ENCODE measurements around the gene MMEL1.

- TF ChIP-seq, protein P1, sequence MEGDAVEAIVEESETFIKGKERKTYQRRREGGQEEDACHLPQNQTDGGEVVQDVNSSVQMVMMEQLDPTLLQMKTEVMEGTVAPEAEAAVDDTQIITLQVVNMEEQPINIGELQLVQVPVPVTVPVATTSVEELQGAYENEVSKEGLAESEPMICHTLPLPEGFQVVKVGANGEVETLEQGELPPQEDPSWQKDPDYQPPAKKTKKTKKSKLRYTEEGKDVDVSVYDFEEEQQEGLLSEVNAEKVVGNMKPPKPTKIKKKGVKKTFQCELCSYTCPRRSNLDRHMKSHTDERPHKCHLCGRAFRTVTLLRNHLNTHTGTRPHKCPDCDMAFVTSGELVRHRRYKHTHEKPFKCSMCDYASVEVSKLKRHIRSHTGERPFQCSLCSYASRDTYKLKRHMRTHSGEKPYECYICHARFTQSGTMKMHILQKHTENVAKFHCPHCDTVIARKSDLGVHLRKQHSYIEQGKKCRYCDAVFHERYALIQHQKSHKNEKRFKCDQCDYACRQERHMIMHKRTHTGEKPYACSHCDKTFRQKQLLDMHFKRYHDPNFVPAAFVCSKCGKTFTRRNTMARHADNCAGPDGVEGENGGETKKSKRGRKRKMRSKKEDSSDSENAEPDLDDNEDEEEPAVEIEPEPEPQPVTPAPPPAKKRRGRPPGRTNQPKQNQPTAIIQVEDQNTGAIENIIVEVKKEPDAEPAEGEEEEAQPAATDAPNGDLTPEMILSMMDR (IDR thresholded peaks at IDR 0.05; ENCODE audit: insufficient read depth, low read length): no peak
- TF ChIP-seq POLR2AphosphoS5 (IDR thresholded peaks at IDR 0.05; ENCODE audit: low read depth): no peak
Measured at GRCh38 chr1:2542246-2542915, 90.4 kb downstream of the MMEL1 start.
